ENCODE results near the gene MIX23. TPM values are rescaled to one million over a fixed set of nuclear protein-coding genes. Genes with fewer than 3 reads are reported as not detected.

The MIX23 gene
- 19.7 TPM for total RNA-seq

DNA sequence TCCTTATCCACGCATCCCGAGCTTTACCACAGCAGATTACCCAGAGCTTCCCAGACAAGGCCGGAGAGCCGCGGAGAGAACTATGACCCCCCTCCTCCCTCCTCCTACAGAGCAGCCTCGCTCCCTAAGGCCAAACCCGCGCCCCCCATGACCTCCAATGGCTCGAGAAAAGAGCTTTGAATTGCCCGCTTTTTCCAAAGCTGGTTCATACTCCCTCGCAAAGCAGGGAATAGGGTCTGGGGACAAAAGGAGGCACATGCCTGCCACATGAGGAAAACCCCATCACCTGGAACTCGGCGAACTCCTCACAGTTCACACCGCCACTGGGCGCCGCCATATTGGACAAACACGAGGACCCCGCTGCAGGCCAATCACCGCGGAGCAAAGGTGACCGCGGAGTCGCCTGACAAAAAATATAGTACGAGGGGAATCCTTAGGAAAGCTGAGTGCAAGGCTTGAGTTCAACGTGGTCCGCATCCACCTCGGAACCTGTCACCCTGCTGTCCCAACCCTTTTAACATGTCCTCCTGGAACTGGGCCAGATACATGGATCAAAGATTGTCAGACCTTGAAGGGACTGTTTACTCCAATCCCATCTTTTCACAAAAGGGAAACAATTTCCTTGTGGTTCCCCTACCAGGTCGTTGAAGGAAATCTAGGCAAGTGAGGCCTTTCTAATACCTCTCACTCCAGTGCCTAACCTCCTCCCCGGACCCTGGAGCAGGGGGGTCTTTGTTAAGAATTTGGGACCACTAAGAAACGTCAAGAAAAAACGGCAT, at the start of gene MIX23:
Gene MIX23 (minus strand): TSS at position 344 of the 779 bp plus-strand sequence. CDS start 7 bp downstream, at position 337.
- peak; percentile 95 for DNase-seq

DNA sequence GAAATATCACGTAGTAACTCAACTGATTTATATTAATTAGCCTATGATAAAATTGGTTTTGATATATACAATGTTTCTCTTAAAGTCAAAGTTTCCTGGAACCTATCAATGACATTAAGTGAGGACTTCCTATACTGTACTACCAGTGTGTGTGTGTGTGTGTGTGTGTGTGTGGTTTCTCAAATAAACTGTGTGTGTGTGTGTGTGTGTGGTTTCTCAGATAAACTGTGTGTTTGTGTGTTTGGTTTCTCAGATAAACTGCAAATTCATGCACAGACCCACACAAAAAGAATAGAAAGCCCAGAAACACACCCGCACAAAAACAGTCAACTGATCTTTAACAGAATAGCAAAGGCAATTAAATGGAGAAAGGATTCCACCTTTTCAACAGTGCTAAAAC, 47.3 kb upstream of the MIX23 start:
- DNase-seq: no peak

DNA sequence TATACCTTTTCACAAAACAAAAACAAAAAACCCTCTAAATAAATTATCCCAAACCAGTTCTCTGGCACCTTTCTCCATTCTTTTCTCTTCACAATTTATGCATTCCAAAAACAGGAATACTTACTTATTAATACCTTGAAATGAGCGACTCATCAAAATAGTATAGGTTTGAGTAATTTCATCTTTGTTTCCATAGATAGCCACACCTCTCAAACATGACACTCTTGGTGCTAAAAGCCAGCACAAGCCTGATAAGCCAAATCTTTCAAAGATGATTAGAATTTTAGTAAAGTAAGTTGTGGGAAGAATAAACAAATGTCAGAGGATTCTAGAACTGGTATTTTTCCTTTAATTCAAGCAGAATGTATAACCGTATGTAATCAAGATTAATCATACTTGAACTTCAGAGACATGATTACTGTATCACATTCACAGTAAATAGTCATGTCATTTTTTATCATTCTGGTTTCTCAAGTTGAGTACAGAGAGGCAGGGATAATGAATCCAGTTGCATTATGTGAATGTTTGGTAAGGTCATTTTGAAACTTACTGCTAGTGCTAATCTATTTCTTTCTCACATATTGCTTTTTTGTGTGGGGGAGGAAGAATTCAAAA, 44.9 kb upstream of the MIX23 start:
- no peak for DNase-seq

DNA sequence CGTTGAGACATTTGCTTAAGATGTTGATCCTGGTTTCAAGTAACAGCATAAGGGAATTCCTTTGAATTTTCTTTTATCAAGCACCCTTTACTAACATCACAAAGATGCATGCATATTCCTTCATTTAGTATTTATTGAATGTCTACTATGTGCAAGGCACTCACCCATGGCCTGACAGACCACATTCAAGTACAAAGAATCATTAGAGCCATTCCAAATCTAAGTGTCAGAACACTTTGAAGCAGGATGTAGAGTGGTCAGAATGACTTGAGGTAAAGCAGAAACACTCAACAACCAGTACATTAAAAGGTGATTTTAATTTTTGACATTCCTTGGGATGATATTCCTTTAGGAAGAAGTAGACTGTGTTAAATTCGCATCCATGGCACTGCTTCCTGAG, 38.8 kb upstream of the MIX23 start:
- DNase-seq: no peak

DNA sequence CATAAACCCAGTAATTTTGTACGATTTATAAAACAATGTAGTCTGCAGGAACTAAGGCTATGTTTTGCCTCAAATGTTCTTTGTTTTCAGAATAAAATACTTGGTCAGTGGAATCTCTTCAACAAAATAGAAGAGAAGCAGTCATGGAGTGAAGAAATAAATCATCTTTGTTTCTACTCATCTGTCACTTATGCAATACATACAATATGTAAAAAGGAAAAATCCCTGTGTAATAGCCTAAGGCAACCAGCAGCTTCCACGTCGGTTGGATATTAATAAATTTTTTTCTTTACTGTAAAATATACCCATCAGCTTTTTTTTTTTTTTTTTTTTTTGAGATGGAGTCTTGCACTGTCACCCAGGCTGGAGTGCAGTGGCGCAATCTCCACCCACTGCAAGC, 38.1 kb upstream of the MIX23 start:
- DNase-seq: no peak

DNA sequence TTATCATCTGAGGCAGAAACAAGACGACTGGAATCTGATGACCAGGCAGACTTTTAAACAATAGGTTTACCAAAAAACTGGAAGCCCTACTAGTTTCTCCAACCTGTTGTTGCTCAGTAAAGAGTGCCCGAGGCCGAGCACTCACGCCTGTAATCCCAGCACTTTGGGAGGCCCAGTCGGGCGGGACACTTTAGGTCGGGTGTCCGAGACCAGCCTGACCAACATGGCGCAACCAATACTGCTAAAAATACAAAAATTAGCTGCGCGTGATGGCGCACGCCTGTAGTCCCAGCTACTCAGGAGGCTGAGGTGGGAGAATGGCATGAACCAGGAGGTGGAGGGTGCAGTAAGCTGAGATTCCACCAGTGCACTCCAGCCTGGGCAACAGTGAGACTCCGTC, 33.9 kb upstream of the MIX23 start:
- DNase-seq: peak; percentile 5

DNA sequence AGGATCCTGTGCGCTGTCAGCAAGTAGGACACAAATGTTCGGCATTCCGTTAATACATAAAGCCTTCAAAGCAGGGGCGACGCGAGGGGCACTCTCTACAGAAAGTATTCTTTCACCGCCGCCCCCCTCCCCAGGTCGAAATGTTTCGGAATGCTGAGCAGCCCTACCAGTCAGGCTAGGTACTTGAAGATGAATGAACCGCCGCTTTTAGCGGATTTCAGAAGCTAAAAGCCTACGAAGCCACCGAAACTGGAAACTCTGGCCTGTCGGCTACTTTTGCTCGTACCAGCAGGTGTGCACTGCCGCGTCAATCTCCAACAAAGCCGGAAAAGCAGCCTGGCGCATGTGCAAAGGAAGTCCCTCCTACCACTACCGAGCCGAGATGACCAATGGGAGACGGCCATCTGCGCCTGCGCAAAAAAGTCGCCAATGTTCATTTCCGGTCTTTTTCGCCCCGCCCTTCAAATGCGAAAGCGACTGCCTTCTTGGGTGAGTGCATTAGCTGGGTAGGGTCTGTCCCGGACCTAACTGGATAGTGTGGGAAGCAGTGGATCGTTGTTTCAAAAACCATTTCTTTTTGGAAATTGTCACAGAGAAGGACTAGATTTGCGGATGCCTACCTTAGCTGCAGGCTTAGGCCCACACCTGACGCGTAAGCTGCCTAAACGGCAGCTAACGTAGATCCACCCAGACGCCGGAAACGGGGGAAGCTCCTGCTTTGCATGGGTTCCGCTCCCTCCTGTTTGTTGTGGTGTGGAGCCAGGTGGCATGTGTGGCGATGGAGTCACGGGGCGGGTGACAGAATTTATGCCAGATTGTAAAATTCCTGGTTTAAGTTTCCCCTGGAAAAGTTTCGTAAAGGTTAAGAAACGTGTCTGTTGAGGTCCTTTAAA, 33.0 kb upstream of the MIX23 start, which contains the start of gene WDR5B:
Gene WDR5B (minus strand): TSS at position 301 of the 893 bp plus-strand sequence. CDS start 534 bp downstream, outside the sequence.
- DNase-seq: peak; percentile 100

DNA sequence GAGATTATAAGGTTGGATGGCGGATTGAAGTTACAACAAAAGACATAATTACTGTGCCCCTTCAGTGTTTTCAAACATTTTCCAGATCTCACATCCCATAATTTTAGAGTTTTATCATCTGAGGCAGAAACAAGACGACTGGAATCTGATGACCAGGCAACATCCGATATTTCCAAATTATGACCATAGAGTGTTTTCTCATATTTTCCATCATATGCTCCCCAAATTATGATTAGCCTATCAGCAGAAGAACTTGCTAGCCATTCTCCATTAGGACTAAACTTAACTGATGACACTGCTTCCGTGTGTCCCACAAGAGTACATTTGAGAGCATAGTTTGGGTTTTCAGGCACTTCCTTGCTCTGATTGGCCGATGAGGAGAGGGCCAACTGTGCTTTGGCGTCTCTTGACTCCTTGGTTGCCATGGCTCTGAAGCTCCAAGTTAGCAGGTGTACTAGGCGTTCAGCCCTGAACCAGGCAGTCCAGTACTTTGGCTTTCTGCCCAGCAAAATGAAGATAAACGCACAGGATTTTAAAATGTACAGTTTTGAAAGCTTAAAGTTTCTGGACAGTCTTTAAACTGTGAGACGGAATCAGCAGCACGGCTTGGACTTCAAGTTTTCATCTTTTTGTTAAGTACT, 32.2 kb upstream of the MIX23 start:
- peak; percentile 78 for DNase-seq

DNA sequence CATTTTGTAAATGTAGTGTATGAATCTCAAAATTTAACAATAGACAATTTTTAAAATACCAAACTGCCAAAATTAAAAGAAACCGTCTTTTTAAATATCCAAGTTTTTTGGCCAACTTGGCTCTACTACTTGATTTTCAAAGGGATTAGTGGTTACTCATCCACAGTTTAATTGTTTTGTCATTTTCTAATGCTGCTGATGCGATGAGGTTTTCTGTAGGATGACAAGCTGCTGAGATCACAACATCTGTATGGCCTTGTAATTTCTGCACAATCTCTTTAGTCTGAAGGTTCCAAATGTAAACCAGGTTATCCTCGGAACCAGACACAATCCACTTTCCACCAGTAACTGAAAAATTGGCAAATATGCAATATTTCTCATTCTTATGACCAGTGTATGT, 31.4 kb upstream of the MIX23 start:
- DNase-seq: no peak

DNA sequence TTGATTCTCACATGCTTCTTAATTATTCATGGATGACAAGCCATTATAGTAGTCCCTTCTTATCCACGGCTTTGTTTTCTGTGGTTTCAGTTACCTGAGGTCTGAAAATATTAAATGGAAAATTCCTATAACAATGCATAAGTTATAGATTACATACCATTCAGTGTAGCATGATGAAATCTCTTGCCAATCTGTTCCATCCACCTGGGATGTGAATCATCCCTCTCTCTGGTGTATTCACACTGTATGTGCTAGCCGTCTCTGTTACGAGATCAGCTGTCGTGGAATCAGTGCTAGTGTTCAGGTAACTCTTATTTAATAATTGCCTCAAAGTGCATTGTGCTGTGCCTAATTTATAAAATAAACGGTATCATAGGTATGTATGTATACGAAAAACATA, 27.6 kb upstream of the MIX23 start:
- no peak for DNase-seq

DNA sequence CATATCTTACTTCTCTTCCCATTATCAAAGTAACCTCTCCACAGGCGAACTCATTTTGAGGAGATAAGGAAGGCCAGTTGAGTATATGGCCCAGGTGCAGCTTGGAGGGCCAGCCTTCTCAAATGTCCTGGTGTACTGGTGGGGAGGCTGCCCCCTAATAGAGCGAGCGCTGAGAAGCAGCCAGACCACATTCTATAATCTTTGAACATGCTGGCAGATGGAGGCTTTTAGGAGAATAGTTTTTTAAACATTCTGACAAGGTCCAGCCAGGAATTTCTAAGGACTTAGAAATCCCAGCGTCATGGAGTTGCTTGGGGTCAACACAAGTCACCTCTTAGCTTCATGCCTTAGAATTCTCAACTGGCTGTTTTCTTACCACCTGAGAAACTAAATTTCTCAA, 27.1 kb upstream of the MIX23 start:
- DNase-seq: no peak

DNA sequence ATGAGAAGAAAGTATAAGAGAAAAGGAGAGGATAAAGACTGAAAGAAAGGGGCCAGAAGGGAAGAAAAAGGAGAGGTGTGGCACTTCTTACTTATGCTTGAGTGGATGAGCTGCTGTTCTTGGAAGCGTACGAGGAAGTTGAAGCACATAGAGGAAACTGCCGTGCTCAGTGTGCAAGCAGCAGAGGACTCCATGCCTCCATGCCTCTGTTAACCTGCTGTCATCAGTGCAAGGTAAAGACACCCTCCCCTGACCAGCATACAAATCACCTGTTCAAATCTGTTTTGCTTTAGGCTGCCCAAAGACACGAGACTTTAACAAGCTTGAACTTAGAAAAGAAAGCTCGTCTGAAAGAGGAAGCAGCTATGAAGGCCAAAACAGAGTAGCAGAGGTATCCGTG, 26.4 kb upstream of the MIX23 start:
- DNase-seq: no peak

DNA sequence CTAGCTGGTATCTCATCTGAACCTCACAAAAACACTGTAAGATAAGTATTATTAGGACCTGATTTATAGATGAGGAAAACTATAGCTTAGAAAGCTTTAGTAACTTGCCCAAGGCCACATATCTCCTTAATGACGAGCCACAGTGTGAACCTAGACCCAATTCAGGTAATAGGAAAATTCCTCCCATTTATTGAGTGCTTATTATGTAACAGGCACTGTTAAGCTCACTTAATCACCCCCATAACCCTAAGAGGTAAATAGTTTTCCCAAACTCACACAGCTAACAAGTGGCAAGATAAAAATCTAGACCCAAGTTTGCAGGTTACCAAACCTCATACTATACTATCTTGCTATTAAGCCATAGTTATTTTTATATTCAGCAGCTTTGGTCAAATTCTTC, 24.9 kb upstream of the MIX23 start:
- DNase-seq: no peak

DNA sequence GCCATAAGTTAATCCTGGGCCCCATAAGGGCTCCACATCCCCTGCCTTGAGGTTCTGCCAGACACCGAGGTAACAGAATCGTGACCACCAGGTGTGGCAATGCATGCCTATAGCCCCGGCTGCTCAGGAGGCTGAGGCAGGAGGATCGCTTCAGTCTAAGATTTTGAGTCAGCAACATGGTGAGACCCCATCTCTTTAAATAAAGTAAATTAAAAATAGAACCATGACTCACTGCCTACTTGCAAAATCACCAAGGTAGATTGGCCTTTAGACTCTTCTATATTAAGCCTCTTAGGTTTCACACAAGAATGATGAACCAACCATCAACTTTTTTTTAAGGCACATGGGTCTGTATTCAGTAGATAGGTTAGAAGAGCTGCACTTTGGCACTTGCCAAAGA, 23.2 kb upstream of the MIX23 start:
- no peak for DNase-seq

DNA sequence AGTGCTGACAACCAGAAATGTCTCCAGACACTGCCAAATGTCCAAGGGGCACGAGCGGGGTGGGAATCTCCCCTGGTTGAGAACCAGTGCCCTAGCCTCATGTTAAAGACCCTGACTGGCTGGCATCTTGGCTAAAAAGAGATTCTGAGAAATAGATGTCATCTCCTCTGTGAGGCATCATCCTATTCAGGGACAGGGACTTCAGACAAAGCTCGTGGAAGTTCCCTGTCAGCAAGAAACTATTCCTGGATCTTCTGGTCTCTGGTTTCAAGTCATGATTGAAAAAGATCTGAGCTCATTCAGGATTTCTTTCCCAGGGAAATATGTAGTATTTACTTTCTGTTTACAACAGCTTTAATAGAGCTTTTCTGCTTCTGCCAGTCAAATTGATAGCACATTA, 22.0 kb upstream of the MIX23 start:
- DNase-seq: no peak

DNA sequence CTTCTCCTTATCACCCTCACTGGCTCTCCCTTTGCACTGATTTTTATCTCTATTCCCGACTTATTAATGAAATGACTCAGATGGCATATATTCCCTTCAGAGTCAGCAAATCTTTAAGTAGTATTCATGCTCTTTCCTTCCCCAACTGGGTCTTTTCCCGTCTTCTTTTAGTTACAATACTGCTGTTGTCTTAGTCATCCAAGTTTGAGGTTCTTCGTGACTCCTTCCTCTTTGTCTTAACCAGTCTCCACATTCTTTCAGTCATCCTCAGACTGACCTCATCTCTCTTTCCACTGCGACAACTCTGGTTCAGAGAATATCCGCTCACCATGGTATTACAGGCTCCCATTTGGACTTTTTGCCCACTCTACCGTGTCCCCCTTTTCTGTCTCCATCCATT, 20.5 kb upstream of the MIX23 start:
- DNase-seq: no peak

DNA sequence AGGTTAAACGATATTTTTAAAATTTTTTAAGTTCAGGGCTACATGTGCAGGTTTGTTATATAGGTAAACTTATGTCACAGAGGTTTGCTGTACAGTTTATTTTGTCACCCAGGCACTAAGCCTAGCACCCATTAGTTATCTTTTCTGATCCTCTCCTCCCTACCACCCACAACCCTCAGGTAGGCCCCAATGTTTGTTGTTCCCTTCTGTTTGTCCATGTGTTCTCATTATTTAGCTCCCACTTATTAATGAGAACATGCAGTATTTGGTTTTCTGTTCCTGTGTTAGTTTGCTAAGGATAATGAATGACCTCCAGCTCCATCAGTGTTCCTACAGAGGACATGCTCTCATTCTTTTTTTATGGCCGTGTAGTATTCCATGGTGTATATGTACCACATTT, 15.9 kb upstream of the MIX23 start:
- no peak for DNase-seq

DNA sequence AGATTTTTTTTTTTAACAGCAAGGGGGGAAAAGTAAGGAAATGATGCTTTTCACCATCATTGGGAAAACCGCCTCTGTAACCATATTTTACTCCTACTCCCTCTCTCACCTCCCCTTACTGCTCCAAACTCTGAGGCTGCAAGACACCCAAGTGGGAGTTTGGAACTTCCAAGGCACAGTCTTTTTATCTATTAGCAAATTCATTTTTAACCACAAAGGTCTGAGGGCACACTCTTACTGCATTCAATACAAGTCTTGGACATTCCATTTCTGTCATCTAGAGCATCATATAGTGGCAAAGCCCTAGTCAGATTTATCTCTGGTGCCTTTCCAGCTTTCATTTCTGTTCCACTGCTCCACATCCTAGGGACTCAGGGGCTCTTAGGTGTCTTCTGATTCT, 14.2 kb upstream of the MIX23 start:
- no peak for DNase-seq

DNA sequence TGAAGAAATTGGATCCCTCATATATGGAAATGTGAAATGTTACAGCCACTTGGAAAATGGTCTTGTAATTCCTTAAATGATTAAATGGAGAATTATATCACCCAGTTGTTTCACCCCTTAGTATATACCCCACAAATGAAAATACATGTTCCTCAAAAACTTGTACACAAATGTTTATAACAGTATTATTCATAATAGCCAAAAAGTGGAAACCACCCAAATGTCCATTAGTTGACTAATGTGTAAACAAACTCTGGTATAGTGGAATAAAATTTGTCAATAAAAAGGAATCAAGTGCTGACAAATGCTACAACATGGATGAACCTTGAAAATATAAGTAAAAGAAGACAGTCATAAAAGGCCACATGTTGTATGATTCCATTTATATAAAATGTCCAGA, 13.5 kb upstream of the MIX23 start:
- DNase-seq: no peak

DNA sequence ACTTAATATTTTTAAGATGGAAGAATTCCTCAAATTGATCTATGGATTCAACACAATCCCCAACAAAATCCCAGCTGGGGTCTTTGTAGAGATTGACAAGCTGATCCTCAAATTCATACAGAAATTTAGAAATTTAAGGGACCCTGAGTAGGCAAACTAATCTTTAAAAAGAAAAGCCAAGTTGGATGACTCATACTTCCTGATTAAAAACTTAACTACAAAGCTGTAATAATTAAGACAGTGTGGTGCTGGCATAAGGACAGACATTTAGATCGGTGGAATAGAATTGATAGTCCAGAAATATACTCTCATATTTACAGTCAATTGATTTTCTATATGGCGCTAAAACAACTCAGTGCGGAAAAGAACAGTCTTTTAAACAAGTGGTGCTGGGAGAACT, 12.6 kb upstream of the MIX23 start:
- no peak for DNase-seq

DNA sequence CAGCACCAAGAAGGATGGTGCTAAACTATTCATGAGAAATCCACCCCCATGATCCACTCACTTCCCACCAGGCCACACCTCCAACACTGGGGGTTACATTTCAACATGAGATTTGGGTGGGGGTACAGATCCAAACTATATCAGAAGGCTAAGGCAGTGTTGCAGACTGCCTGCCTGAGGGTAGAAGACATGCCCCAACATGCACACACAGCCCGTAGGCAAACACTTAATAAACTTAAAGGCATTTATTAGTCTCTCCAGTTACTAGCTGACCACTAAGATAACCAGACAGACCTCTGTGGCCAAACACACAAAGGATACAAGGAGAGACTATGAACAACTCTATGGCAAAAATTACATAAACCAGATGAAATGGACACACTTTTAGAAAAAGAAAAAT, 11.1 kb upstream of the MIX23 start:
- no peak for DNase-seq
